ENCODE measurements around the gene ZNF580. TPM values are rescaled to one million over a fixed set of nuclear protein-coding genes. Genes with fewer than 3 reads are reported as not detected.

Gene ZNF580
- total and polyA plus RNA-seq, 2 donors, result 6.4 to 32.9 TPM

DNA sequence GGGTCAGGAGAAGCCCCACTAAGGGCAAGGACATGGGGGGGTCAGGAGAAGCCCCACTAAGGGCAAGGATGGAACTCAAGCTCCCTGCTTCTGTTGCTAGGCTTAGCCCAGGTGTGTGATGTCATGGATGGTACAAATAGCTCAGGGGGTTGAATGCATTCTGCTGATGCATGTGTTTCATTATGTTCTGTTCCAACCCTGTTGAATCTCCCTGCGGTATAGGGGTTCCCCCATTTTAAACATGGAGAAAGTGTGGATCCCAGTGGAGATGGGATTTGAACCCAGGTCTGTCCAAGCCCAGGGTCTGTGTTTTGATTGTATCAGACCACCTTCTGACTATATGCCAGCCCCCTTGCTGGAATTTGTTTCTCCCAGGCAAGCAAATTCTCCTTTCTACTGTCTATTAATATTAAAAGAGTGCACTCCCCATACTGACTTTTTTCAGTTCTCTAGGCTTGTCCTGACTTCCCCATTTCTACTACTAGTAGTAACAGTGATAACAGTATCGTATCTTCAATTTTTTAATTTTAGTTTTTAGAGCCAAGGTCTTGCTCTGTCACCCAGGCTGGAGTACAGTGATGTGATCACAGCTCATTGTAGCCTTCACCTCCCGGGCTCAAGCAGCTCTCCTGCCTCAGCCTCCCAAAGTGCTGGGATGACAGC is 28.7 kb upstream of the ZNF580 start:
- WGBS, result 98% methylated on average over 3 of the region's 3 CpGs

DNA sequence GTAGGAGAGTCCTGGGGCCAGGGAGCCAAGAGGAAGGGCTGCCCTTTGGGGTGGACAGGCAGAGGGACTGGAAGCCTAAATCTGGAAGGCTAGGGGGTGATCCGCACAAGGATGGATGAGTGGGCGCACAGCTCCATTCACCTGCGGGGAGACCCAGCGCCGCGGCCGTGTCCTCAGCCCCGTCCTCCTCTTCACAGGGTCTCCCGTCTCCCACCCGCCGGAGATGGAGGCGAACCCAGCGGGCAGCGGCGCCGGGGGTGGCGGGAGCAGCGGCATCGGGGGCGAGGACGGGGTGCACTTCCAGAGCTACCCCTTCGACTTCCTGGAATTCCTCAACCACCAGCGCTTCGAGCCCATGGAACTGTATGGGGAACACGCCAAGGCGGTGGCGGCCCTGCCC is 27.4 kb upstream of the ZNF580 start:
- DNase-seq (ENCODE audit: low read depth in 6 of 9, low spot score in 9 of 9), result no peak
- 98% methylated on average over 27 of the region's 27 CpGs for WGBS
- H3K36me3 ChIP-seq (ENCODE audit: control insufficient read depth in 2 of 2, insufficient read depth in 2 of 2, low read length in 1 of 2), result peaks cover 25 to 53% of the 10 kb centered on the region in 2 donors

More for the DNA sequence above, 28.7 kb upstream of the ZNF580 start:
- H3K27ac ChIP-seq (ENCODE audit: low read depth in 1 of 2, low read length in 1 of 2), result no peak overlapping the region
- peaks cover 0 to 1% of the 10 kb centered on the region in 2 donors for H3K4me1 ChIP-seq (ENCODE audit: control insufficient read depth in 2 of 2, insufficient read depth in 2 of 2, low read length in 2 of 2)
- no peaks in the 10 kb centered on the region for H3K27me3 ChIP-seq (ENCODE audit: control insufficient read depth in 2 of 2, insufficient read depth in 1 of 2, low read length in 1 of 2)
- no peaks in the 10 kb centered on the region for H3K9me3 ChIP-seq (ENCODE audit: control insufficient read depth in 2 of 2, insufficient read depth in 1 of 2, low read length in 1 of 2)
- no peak for DNase-seq (ENCODE audit: low read depth in 6 of 9, low spot score in 9 of 9)
- peaks cover 19 to 47% of the 10 kb centered on the region in 2 donors for H3K36me3 ChIP-seq (ENCODE audit: control insufficient read depth in 2 of 2, insufficient read depth in 2 of 2, low read length in 1 of 2)
- no peak overlapping the region for H3K4me3 ChIP-seq (ENCODE audit: low read length in 2 of 2)

DNA sequence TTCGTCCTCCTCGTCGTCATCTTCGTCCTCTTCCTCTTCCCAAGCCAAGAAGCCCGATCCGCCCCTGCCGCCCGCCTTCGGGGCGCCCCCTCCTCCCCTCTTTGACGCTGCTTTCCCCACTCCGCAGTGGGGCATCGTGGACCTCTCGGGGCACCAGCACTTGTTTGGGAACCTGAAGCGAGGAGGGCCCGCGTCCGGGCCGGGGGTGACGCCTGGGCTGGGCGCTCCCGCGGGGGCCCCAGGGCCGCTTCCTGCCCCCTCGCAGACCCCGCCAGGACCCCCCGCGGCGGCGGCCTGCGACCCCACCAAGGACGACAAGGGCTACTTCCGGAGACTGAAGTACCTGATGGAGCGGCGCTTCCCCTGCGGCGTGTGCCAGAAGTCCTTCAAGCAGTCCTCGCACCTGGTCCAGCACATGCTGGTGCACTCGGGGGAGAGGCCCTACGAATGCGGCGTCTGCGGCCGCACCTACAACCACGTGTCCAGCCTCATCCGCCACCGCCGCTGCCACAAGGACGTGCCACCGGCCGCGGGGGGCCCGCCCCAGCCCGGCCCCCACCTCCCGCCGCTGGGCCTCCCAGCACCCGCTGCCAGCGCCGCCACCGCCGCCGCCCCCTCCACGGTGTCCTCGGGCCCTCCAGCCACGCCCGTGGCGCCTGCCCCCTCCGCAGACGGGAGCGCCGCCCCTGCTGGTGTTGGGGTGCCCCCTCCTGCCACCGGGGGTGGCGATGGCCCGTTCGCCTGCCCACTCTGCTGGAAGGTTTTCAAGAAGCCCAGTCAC is 26.7 kb upstream of the ZNF580 start:
- no peak overlapping the region for H3K27ac ChIP-seq (ENCODE audit: low read depth in 1 of 2, low read length in 1 of 2)
- no peaks in the 10 kb centered on the region for H3K9me3 ChIP-seq (ENCODE audit: control insufficient read depth in 2 of 2, insufficient read depth in 1 of 2, low read length in 1 of 2)

More for the DNA sequence above, 27.4 kb upstream of the ZNF580 start:
- Histone ChIP-seq H3K27ac (ENCODE audit: low read depth in 1 of 2, low read length in 1 of 2) (no peak overlapping the region), H3K9me3 (ENCODE audit: control insufficient read depth in 2 of 2, insufficient read depth in 1 of 2, low read length in 1 of 2) (no peaks in the 10 kb centered on the region), H3K4me3 (ENCODE audit: low read length in 2 of 2) (no peak overlapping the region), H3K4me1 (ENCODE audit: control insufficient read depth in 2 of 2, insufficient read depth in 2 of 2, low read length in 2 of 2) (no peaks in the 10 kb centered on the region), H3K27me3 (ENCODE audit: control insufficient read depth in 2 of 2, insufficient read depth in 1 of 2, low read length in 1 of 2) (no peaks in the 10 kb centered on the region)

DNA sequence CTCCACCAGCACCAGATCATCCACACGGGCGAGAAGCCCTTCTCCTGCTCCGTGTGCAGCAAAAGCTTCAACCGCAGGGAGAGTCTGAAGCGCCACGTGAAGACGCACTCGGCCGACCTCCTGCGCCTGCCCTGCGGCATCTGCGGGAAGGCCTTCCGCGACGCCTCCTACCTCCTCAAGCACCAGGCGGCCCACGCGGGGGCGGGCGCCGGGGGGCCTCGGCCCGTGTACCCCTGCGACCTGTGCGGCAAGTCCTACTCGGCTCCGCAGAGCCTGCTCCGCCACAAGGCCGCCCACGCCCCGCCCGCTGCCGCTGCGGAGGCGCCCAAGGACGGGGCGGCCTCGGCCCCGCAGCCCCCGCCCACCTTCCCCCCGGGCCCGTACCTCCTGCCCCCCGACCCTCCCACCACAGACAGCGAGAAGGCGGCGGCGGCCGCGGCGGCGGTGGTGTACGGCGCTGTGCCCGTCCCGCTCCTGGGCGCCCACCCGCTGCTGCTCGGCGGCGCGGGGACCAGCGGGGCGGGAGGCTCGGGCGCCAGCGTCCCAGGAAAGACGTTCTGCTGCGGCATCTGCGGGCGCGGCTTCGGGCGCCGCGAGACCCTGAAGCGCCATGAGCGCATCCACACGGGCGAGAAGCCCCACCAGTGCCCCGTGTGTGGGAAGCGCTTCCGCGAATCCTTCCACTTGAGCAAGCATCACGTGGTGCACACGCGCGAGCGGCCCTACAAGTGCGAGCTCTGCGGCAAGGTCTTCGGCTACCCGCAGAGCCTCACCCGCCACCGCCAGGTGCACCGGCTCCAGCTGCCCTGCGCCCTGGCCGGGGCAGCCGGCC is 25.9 kb upstream of the ZNF580 start:
- Histone ChIP-seq H3K27me3 (ENCODE audit: control insufficient read depth in 2 of 2, insufficient read depth in 1 of 2, low read length in 1 of 2) (no peaks in the 10 kb centered on the region), H3K9me3 (ENCODE audit: control insufficient read depth in 2 of 2, insufficient read depth in 1 of 2, low read length in 1 of 2) (no peaks in the 10 kb centered on the region), H3K4me3 (ENCODE audit: low read length in 2 of 2) (no peak overlapping the region), H3K36me3 (ENCODE audit: control insufficient read depth in 2 of 2, insufficient read depth in 2 of 2, low read length in 1 of 2) (peaks cover 17 to 46% of the 10 kb centered on the region in 2 donors), H3K27ac (ENCODE audit: low read depth in 1 of 2, low read length in 1 of 2) (no peak overlapping the region), H3K4me1 (ENCODE audit: control insufficient read depth in 2 of 2, insufficient read depth in 2 of 2, low read length in 2 of 2) (peaks cover 0 to 4% of the 10 kb centered on the region in 2 donors)
- 98% methylated on average over 98 of the region's 98 CpGs for WGBS
- no peak for DNase-seq (ENCODE audit: low read depth in 6 of 9, low spot score in 9 of 9)

More for the DNA sequence above, 26.7 kb upstream of the ZNF580 start:
- Histone ChIP-seq H3K36me3 (ENCODE audit: control insufficient read depth in 2 of 2, insufficient read depth in 2 of 2, low read length in 1 of 2) (peaks cover 25 to 53% of the 10 kb centered on the region in 2 donors), H3K4me3 (ENCODE audit: low read length in 2 of 2) (no peak overlapping the region), H3K27me3 (ENCODE audit: control insufficient read depth in 2 of 2, insufficient read depth in 1 of 2, low read length in 1 of 2) (no peaks in the 10 kb centered on the region), H3K4me1 (ENCODE audit: control insufficient read depth in 2 of 2, insufficient read depth in 2 of 2, low read length in 2 of 2) (no peaks in the 10 kb centered on the region)
- 98% methylated on average over 75 of the region's 75 CpGs for WGBS
- no peak for DNase-seq (ENCODE audit: low read depth in 6 of 9, low spot score in 9 of 9)

DNA sequence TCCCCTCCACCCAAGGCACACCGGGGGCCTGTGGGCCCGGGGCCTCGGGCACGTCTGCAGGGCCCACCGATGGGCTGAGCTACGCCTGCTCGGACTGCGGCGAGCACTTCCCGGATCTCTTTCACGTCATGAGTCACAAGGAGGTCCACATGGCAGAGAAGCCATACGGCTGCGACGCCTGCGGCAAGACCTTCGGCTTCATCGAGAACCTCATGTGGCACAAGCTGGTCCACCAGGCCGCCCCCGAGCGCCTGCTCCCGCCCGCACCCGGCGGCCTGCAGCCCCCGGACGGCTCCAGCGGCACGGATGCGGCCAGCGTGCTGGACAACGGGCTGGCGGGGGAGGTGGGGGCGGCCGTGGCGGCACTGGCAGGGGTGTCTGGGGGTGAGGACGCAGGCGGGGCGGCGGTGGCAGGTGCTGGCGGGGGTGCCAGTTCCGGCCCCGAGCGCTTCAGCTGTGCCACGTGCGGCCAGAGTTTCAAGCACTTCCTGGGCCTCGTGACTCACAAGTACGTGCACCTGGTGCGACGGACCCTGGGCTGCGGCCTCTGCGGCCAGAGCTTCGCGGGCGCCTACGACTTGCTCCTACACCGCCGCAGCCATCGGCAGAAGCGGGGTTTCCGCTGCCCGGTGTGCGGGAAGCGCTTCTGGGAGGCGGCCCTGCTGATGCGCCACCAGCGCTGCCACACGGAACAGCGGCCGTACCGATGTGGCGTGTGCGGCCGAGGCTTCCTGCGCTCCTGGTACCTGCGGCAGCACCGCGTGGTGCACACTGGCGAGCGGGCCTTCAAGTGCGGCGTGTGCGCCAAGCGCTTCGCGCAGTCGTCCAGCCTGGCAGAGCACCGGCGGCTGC is 25.0 kb upstream of the ZNF580 start:
- Histone ChIP-seq H3K36me3 (ENCODE audit: control insufficient read depth in 2 of 2, insufficient read depth in 2 of 2, low read length in 1 of 2) (peaks cover 16 to 46% of the 10 kb centered on the region in 2 donors), H3K27ac (ENCODE audit: low read depth in 1 of 2, low read length in 1 of 2) (no peak overlapping the region), H3K9me3 (ENCODE audit: control insufficient read depth in 2 of 2, insufficient read depth in 1 of 2, low read length in 1 of 2) (no peaks in the 10 kb centered on the region), H3K27me3 (ENCODE audit: control insufficient read depth in 2 of 2, insufficient read depth in 1 of 2, low read length in 1 of 2) (no peaks in the 10 kb centered on the region), H3K4me3 (ENCODE audit: low read length in 2 of 2) (no peak overlapping the region), H3K4me1 (ENCODE audit: control insufficient read depth in 2 of 2, insufficient read depth in 2 of 2, low read length in 2 of 2) (peaks cover 2 to 13% of the 10 kb centered on the region in 2 donors)
- no peak for DNase-seq (ENCODE audit: low read depth in 6 of 9, low spot score in 9 of 9)
- 98% methylated on average over 88 of the region's 88 CpGs for WGBS

DNA sequence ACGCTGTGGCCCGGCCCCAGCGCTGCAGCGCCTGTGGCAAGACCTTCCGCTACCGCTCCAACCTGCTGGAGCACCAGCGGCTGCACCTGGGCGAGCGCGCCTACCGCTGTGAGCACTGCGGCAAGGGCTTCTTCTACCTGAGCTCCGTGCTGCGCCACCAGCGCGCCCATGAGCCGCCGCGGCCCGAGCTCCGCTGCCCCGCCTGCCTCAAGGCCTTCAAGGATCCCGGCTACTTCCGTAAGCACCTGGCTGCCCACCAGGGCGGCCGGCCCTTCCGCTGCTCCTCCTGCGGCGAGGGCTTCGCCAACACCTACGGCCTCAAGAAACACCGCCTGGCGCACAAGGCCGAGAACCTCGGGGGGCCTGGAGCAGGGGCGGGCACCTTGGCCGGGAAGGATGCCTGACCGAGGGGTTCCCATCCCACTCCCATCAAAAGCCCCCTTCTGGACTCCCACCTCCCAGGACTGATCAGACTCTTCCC is 24.4 kb upstream of the ZNF580 start:
- Histone ChIP-seq H3K4me1 (ENCODE audit: control insufficient read depth in 2 of 2, insufficient read depth in 2 of 2, low read length in 2 of 2) (peaks cover 2 to 18% of the 10 kb centered on the region in 2 donors), H3K4me3 (ENCODE audit: low read length in 2 of 2) (no peak overlapping the region), H3K36me3 (ENCODE audit: control insufficient read depth in 2 of 2, insufficient read depth in 2 of 2, low read length in 1 of 2) (peaks cover 18 to 49% of the 10 kb centered on the region in 2 donors), H3K27ac (ENCODE audit: low read depth in 1 of 2, low read length in 1 of 2) (no peak overlapping the region), H3K9me3 (ENCODE audit: control insufficient read depth in 2 of 2, insufficient read depth in 1 of 2, low read length in 1 of 2) (no peaks in the 10 kb centered on the region), H3K27me3 (ENCODE audit: control insufficient read depth in 2 of 2, insufficient read depth in 1 of 2, low read length in 1 of 2) (no peaks in the 10 kb centered on the region)
- no peak for DNase-seq (ENCODE audit: low read depth in 6 of 9, low spot score in 9 of 9)
- 99% methylated on average over 38 of the region's 38 CpGs for WGBS

DNA sequence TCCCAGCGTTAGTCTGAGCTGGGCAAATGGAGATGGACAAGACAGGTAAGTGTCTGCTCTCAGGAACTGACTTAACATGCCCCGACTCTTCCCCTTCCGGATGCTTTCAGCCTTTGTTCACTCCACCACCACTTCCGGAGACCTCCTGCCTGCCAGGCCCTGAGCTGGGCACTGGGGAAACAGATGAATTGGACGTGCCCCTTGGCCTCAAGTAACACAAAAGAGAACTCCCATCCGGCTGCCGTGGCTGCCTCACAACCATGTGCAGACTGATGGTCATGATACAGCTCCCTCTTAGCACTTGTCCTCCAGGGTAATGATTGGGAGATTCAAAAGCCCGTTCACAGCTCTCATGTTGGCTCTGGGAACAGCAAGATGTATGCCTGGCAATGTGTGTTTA is 23.4 kb upstream of the ZNF580 start:
- Histone ChIP-seq H3K9me3 (ENCODE audit: control insufficient read depth in 2 of 2, insufficient read depth in 1 of 2, low read length in 1 of 2) (no peaks in the 10 kb centered on the region), H3K27me3 (ENCODE audit: control insufficient read depth in 2 of 2, insufficient read depth in 1 of 2, low read length in 1 of 2) (no peaks in the 10 kb centered on the region), H3K4me1 (ENCODE audit: control insufficient read depth in 2 of 2, insufficient read depth in 2 of 2, low read length in 2 of 2) (peaks cover 2 to 18% of the 10 kb centered on the region in 2 donors), H3K4me3 (ENCODE audit: low read length in 2 of 2) (no peak overlapping the region), H3K36me3 (ENCODE audit: control insufficient read depth in 2 of 2, insufficient read depth in 2 of 2, low read length in 1 of 2) (peaks cover 20 to 58% of the 10 kb centered on the region in 2 donors), H3K27ac (ENCODE audit: low read depth in 1 of 2, low read length in 1 of 2) (no peak overlapping the region)
- DNase-seq (ENCODE audit: low read depth in 6 of 9, low spot score in 9 of 9), result no peak
- WGBS, result 99% methylated on average over 8 of the region's 8 CpGs

DNA sequence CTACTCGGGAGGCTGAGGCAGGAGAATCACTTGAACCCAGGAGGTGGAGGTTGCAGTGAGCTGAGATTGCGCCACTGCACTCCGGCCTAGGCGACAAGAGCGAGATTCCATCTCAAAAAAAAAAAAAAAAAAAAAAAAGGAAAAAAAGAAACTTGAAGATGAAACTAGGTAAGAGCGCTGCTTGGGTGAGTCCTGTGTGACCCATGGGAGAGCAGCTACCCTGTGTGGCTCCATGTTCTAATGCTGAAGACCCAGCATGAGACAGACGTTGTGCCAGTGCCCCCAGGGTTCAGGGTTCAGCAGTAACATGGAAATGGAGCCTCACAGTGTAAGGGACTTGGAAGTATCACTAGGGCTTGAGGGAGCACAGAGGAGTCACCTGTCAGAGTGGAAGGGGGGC is 22.4 kb upstream of the ZNF580 start:
- no peaks in the 10 kb centered on the region for H3K27me3 ChIP-seq (ENCODE audit: control insufficient read depth in 2 of 2, insufficient read depth in 1 of 2, low read length in 1 of 2)
- no peaks in the 10 kb centered on the region for H3K9me3 ChIP-seq (ENCODE audit: control insufficient read depth in 2 of 2, insufficient read depth in 1 of 2, low read length in 1 of 2)
- WGBS, result 97% methylated on average over 7 of the region's 7 CpGs
- H3K27ac ChIP-seq (ENCODE audit: low read depth in 1 of 2, low read length in 1 of 2), result no peak overlapping the region
- no peak overlapping the region for H3K4me3 ChIP-seq (ENCODE audit: low read length in 2 of 2)
- H3K36me3 ChIP-seq (ENCODE audit: control insufficient read depth in 2 of 2, insufficient read depth in 2 of 2, low read length in 1 of 2), result peaks cover 20 to 54% of the 10 kb centered on the region in 2 donors
- no peak for DNase-seq (ENCODE audit: low read depth in 6 of 9, low spot score in 9 of 9)
- H3K4me1 ChIP-seq (ENCODE audit: control insufficient read depth in 2 of 2, insufficient read depth in 2 of 2, low read length in 2 of 2), result peaks cover 2 to 18% of the 10 kb centered on the region in 2 donors

All from thymus (tissue), 11 donors.